ENCODE measurements around the gene TEX52.

- TF ChIP-seq EZH2 (IDR thresholded peaks at IDR 0.05; ENCODE audit: borderline replicate concordance, insufficient read depth, low read length, poor library complexity, severe bottlenecking) (no peak), RAD21 (conservative IDR thresholded peaks at IDR 0.05) (no peak), POLR2AphosphoS5 (IDR thresholded peaks at IDR 0.05) (no peak), SMC3 (conservative IDR thresholded peaks at IDR 0.05; ENCODE audit: poor library complexity) (no peak)
Measured at GRCh38 chr12:2833327-2833726, 23.5 kb downstream of the TEX52 start.
